HUES6 (cell line): Measurements from ENCODE around the gene PTPRE.

ENCODE experiments used
- H3K27ac ChIP-seq: 2 replicates; pipeline ENCODE4 v1.7.0; 2013; ENCODE audit warnings: low read depth, mild to moderate bottlenecking, low read length, inconsistent platforms
- H3K27me3 ChIP-seq: 2 replicates; pipeline ENCODE4 v1.6.1; 2013; ENCODE audit warnings: low read length; ENCODE audit not compliant: control insufficient read depth, insufficient read depth
- H3K36me3 ChIP-seq: 2 replicates; pipeline ENCODE4 v1.6.1; 2013; ENCODE audit warnings: low read length; ENCODE audit not compliant: control insufficient read depth, insufficient read depth
- H3K4me1 ChIP-seq: 2 replicates; pipeline ENCODE4 v1.6.1; 2013; ENCODE audit warnings: low read length; ENCODE audit not compliant: control insufficient read depth, insufficient read depth
- H3K4me3 ChIP-seq: 2 replicates; pipeline ENCODE4 v1.5.1; 2013; ENCODE audit warnings: low read depth, low read length
- H3K9ac ChIP-seq: one replicate; pipeline ENCODE4 v1.6.1; 2013; ENCODE audit warnings: mild to moderate bottlenecking, low read length
- H3K9me3 ChIP-seq: 2 replicates; pipeline ENCODE4 v1.6.1; 2013; ENCODE audit warnings: low read depth, low read length; ENCODE audit not compliant: control insufficient read depth, insufficient read depth

The PTPRE gene

DNA sequence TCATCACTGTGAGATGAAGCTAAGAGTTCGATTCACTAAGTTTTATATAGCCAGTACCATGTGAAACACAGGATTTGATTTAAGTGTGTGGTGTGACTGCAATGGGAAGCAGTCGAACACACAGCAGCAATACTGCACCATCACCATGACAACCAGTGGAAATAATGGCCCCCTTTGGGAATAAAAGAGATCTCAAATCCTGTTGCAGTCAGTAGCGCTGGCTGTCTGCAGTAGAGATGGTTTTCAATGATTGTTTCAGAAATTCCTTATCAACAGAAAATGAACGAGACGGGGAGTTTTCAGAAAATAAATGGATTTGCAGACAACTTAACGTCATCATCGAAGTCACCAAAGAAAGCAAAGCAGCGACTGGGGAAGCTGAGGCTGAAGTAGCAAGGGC is 91.0 kb downstream of the PTPRE start:
- no peak overlapping the region for H3K4me3 ChIP-seq
- no peak overlapping the region for H3K9ac ChIP-seq

DNA sequence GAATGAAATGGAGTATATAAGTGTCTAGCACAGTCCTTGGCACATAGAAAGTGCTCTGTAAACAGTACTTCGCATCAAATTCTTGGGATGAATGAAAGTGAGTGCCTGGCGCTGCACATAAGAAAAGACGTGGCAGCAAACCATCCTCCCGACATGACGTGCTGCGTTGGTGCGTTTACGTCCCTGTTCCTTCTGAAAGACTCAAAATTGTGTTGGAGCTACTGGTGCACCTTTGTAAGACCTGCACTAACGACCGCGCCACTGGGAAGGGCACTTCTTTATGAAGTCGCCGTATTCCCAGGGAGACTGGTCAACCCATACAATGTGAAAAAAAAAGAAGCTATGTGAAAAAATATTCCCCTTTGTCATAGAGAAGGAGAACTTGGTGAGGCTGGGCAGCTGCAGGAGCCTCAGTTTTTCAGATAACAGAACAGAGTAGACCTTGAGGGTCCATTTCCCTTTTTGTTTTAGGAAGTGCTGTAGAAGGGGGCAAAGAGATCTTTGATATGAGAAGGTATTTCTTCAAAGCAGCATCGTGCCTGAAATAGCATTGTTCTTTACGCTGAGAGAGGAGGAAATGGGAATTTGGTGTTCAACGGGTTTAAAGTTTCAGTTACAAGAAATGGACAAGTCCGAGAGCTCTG is 91.7 kb downstream of the PTPRE start:
- H3K9me3 ChIP-seq: no peaks in the 10 kb centered on the region
- no peaks in the 10 kb centered on the region for H3K36me3 ChIP-seq
- no peak overlapping the region for H3K4me3 ChIP-seq
- H3K27ac ChIP-seq: no peak overlapping the region
- no peak overlapping the region for H3K9ac ChIP-seq
- H3K4me1 ChIP-seq: no peaks in the 10 kb centered on the region
- peaks cover 8% of the 10 kb centered on the region; the same call in 1 of the 2 replicates for H3K27me3 ChIP-seq

More for the DNA sequence above, 91.0 kb downstream of the PTPRE start:
- Histone ChIP-seq H3K36me3 (no peaks in the 10 kb centered on the region), H3K27ac (no peak overlapping the region), H3K9me3 (no peaks in the 10 kb centered on the region), H3K27me3 (peaks cover 8% of the 10 kb centered on the region; the same call in 1 of the 2 replicates), H3K4me1 (no peaks in the 10 kb centered on the region)

DNA sequence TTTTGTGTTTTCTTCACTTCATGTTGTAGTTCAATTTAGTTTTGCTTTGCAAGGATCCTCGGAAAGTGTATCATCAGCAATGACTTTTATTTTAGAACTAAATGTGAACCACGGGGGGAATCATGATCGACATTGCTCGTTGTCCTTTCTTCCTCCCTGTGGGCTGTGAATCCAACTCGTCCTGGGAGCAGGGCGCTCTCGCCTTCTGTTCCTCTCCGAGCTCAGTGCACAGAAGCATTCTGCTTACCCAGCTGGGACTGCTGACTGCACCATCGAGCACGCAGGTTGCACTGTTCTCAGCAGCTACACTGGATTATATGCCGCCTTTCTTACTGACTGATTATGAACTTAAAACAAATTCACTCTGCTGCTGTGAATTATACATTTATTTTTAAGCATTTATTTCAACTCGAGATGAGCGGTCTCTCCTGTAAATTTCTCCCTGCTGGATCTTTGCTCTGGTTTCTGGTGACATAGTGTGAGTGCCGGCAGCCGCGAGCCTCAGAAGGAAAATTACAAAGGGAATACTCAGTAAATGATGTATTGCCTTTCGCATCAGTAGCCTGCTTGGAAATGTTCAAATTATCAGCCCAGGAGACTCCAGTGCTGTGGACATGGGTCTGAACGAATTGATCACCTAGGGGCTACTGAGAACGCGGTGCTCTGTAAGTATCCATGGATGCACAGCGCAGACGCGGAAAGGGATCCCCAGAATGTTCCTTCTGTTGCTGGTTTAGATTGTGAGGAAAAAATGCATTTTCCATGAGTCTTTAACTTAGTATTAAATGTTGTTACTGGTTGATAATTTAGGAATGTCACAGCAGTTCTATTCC is 92.6 kb downstream of the PTPRE start:
- peaks cover 8% of the 10 kb centered on the region; the same call in 1 of the 2 replicates for H3K27me3 ChIP-seq
- no peaks in the 10 kb centered on the region for H3K9me3 ChIP-seq
- H3K9ac ChIP-seq: no peak overlapping the region
- H3K27ac ChIP-seq: no peak overlapping the region
- H3K4me1 ChIP-seq: no peaks in the 10 kb centered on the region
- no peaks in the 10 kb centered on the region for H3K36me3 ChIP-seq
- H3K4me3 ChIP-seq: no peak overlapping the region

DNA sequence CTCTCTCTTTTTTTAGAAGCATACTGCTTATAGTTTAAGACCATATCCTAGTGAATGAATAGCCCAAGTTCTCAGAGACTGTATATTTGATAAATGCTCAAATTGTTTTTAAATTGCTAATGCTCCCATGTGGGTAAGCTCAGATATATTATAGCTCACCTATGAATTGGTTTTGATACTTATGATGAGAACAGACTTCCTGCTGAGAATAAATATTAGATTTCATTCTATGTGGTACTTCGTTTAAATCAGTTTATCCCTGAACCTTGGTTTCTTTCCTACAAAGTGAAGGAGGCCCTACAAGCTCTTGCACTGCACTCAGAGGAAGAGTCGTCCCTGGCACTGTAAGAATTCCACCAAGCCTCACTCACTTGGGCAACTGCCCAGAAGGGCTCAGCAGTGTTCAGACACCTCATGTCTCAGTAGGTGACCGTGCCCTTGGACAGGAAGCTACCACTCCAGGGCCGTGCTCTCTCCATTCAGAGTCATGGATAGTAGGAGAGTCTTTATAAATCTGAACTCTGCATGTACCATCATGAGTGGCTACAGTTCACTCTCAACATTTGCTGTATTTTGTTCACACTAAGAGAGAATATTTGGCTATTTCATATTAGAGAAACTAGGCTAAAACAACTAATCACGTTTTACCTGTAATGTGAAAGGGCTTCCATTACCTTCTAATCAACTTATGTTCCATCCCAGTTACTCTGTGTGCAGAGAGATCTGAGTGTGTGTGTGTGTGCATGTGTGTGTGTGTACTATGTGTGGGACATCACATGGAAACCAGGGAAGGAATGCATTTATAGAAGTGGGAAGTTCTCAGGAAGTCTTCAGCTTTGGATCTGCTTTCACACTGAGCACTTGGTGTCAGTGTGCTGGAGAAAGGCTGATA is 93.8 kb downstream of the PTPRE start:
- Histone ChIP-seq H3K4me3 (no peak overlapping the region), H3K9me3 (no peaks in the 10 kb centered on the region), H3K27ac (no peak overlapping the region), H3K36me3 (no peaks in the 10 kb centered on the region), H3K9ac (no peak overlapping the region), H3K4me1 (no peaks in the 10 kb centered on the region), H3K27me3 (peaks cover 8% of the 10 kb centered on the region; the same call in 1 of the 2 replicates)

DNA sequence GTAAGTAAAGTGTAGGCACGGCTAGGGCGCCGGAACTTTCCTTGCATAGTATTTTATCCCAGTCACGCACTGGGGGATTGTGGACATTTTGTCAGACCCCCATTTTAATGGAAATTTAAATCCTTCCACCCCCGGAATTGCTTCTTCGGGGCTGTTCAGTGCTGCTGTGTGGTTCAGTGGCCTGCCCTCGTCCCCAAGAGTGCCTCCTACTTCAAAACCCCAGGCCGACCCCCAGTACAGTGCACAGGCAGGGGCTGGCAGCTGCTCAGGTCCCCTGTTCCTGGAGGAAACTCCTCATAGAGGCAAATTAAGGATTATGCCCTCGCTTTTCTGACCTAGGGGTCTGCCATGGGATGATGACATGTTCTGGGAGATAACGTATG is 94.5 kb downstream of the PTPRE start:
- no peaks in the 10 kb centered on the region for H3K9me3 ChIP-seq
- no peaks in the 10 kb centered on the region for H3K36me3 ChIP-seq
- H3K9ac ChIP-seq: no peak overlapping the region
- H3K4me1 ChIP-seq: no peaks in the 10 kb centered on the region
- H3K27me3 ChIP-seq: peaks cover 12% of the 10 kb centered on the region; the same call in 1 of the 2 replicates
- H3K4me3 ChIP-seq: no peak overlapping the region
- no peak overlapping the region for H3K27ac ChIP-seq

DNA sequence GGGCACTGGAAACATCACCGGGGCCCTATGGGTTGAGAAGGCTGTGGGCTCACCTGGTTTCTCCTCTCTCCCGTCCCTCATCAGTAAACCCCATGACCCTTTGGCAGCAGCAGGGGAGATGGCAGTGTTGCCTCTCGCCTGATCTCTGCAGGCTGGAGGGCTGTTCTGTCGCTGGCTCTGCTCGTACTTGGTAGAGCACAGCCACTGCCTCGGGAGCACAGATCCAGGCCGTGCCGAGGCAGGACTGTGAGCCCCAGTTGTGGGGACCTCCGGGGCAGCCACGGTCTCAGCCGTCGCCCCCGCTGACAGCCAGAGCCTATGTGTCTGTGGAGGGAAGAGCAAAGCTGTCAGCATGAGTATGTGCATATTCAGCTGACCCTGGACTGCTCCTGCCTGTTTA is 94.9 kb downstream of the PTPRE start:
- H3K4me3 ChIP-seq: no peak overlapping the region
- H3K27ac ChIP-seq: no peak overlapping the region
- H3K9me3 ChIP-seq: no peaks in the 10 kb centered on the region
- H3K4me1 ChIP-seq: no peaks in the 10 kb centered on the region
- H3K9ac ChIP-seq: no peak overlapping the region
- H3K36me3 ChIP-seq: no peaks in the 10 kb centered on the region
- peaks cover 12% of the 10 kb centered on the region; the same call in 1 of the 2 replicates for H3K27me3 ChIP-seq

DNA sequence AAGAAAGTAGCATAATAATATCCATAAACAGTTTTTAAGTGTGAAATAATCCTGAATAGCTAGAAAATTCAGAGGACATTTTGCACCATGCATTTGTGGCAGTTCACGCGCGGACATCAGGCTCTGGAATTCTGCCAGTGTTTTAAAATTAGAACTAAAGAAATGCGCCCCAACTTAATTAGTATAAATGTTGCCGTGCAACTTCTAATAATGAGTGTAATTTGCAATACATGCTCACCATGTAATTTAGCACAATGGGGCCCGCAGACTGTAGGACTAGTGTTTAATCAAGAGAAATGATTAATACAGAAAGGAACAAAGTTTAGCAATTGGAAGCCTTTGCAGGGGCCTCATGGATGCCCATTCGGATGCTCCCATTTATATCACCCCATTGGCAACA is 96.6 kb downstream of the PTPRE start:
- Histone ChIP-seq H3K27me3 (peaks cover 17% of the 10 kb centered on the region; the same call in 1 of the 2 replicates), H3K9me3 (no peaks in the 10 kb centered on the region), H3K27ac (no peak overlapping the region), H3K9ac (no peak overlapping the region), H3K4me1 (no peaks in the 10 kb centered on the region), H3K36me3 (no peaks in the 10 kb centered on the region), H3K4me3 (no peak overlapping the region)

DNA sequence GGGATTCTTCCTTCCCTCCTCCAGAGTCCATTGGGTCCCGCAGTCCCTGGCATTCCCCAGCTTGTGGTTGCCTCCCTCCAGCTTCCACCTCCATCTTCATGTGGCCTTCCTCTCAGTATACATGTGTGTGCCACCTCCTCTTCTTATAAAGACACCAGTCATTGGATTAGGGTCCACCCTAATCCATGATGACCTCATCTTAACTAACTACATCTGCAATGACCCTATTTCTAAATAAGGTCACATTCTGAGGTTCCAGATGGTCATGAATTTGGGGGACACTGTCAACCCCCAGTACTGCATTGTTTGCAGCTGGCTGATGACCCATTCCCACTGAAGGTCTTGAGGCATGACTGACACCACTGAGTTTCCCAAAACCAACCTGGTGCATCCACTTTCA is 99.0 kb downstream of the PTPRE start:
- Histone ChIP-seq H3K4me3 (no peak overlapping the region), H3K4me1 (no peaks in the 10 kb centered on the region), H3K27ac (no peak overlapping the region), H3K9me3 (no peaks in the 10 kb centered on the region), H3K36me3 (no peaks in the 10 kb centered on the region), H3K27me3 (peaks cover 11% of the 10 kb centered on the region; the same call in 1 of the 2 replicates), H3K9ac (no peak overlapping the region)

DNA sequence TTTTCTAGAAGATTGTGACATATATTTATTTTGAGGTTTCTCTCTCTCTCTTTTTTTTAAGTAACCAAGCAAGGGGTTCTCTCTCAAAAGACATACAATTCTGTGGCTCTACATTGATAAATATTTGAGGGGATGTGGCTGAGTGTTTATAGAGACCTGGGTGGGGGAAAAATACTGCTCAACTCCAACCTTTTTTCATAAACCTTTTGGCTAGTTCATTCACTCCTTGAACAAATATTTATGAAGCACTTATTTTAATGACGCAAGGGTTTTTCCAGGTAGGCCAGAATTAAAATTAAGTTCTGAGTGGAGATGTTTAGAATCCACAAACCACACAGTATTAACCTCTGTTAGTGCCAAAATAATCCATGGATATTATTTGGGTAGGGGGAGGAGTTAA is 100.2 kb downstream of the PTPRE start:
- no peak overlapping the region for H3K27ac ChIP-seq
- no peak overlapping the region for H3K4me3 ChIP-seq
- no peaks in the 10 kb centered on the region for H3K9me3 ChIP-seq

DNA sequence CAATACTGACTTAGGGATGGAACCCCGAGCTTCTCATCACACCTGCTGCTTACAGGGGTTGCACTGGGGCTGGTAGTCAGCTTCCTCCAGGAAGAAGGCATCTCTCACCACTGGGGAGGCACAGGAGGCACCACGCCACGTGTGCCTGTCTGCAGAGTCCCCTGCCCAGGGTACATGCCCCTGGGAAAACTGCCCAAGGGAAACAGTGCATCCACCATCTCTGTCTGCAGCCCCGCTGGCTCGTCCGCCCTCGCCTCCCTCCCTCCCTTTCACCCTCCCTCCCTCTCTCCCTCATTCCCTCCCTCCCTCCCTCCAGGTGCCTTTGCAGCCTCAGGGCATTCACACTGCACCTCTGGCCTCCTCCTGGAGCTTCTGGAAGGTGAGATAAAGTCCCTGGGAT is 101.1 kb downstream of the PTPRE start:
- Histone ChIP-seq H3K27ac (no peak overlapping the region), H3K4me1 (peaks cover 3% of the 10 kb centered on the region; the same call in 1 of the 2 replicates), H3K27me3 (peaks cover 20% of the 10 kb centered on the region; the same call in 1 of the 2 replicates), H3K9ac (no peak overlapping the region), H3K4me3 (no peak overlapping the region), H3K9me3 (no peaks in the 10 kb centered on the region), H3K36me3 (no peaks in the 10 kb centered on the region)

More for the DNA sequence above, 100.2 kb downstream of the PTPRE start:
- no peak overlapping the region for H3K9ac ChIP-seq
- peaks cover 16% of the 10 kb centered on the region; the same call in 1 of the 2 replicates for H3K27me3 ChIP-seq
- no peaks in the 10 kb centered on the region for H3K36me3 ChIP-seq
- peaks cover 3% of the 10 kb centered on the region; the same call in 1 of the 2 replicates for H3K4me1 ChIP-seq
